PC-9 (cell line): ENCODE measurements around the gene CNOT6L. TPM values are rescaled to one million over a fixed set of nuclear protein-coding genes. Genes with fewer than 3 reads are reported as not detected.

Source experiments
- BruUV-seq: library from RNA; stranded (reverse); fragments of 400-500 nt; replicated peaks from 2 replicates; lab custom pipeline; 2021; lab: Mats Ljungman, UMichigan
- CTCF ChIA-PET: fragments of 300-600 bp; sonication (Branson Sonifier 250); formaldehyde crosslinking; loops from one replicate; lab custom pipeline; 2022; ENCODE audit warnings: antibody characterized with exemption; lab: Charles Lee
- POLR2A ChIA-PET: fragments of 300-600 bp; sonication (Branson Sonifier 250); formaldehyde crosslinking; loops from one replicate; lab custom pipeline; 2022; ENCODE audit warnings: antibody characterized with exemption; ENCODE audit not compliant: unreplicated experiment; lab: Charles Lee
- DNase-seq, 2 experiments: peaks; one replicate each; pipeline versions ENCODE4 v3.0.0 to v3.0.0-alpha.2; 2015 to 2022; ENCODE audit warnings: mixed read lengths in 1 of 2
- H2AFZ ChIP-seq: fragments of 200-600 bp; sonication (generic); 2 replicates; pipeline ENCODE4 v1.8.1; 2017; ENCODE audit warnings: antibody characterized with exemption
- H3F3A ChIP-seq: fragments of 200-600 bp; sonication (generic); 2 replicates; pipeline ENCODE4 v1.8.1; 2017; ENCODE audit warnings: antibody characterized with exemption, mild to moderate bottlenecking, low read depth; ENCODE audit not compliant: insufficient read depth
- H3K27ac ChIP-seq: fragments of 200-600 bp; sonication (generic); 2 replicates; pipeline ENCODE4 v1.6.1; 2016; ENCODE audit warnings: mixed run types
- H3K27me3 ChIP-seq: fragments of 200-600 bp; sonication (generic); 2 replicates; pipeline ENCODE4 v1.6.1; 2016; ENCODE audit warnings: low read depth, mixed run types; ENCODE audit not compliant: insufficient read depth
- H3K36me3 ChIP-seq: fragments of 200-600 bp; sonication (generic); 2 replicates; pipeline ENCODE4 v1.6.1; 2016; ENCODE audit warnings: low read depth, mixed run types
- H3K4me1 ChIP-seq: fragments of 200-600 bp; sonication (generic); replicated peaks from 2 replicates; pipeline ENCODE4 v1.6.1; 2016; ENCODE audit warnings: mixed run types; ENCODE audit not compliant: insufficient read depth
- H3K4me2 ChIP-seq: fragments of 200-600 bp; sonication (generic); 2 replicates; pipeline ENCODE4 v1.6.1; 2017; ENCODE audit warnings: mixed run types
- H3K4me3 ChIP-seq: fragments of 200-600 bp; sonication (generic); 2 replicates; pipeline ENCODE4 v1.6.1; 2016; ENCODE audit warnings: mixed run types
- H3K79me2 ChIP-seq: fragments of 200-600 bp; sonication (generic); 2 replicates; pipeline ENCODE4 v1.6.1; 2017; ENCODE audit warnings: low read depth, mixed run types
- H3K9me2 ChIP-seq: fragments of 200-600 bp; sonication (generic); 2 replicates; pipeline ENCODE4 v1.8.1; 2017; ENCODE audit warnings: mild to moderate bottlenecking; ENCODE audit not compliant: insufficient read depth
- H3K9me3 ChIP-seq: fragments of 200-600 bp; sonication (generic); 2 replicates; pipeline ENCODE4 v1.8.1; 2016; ENCODE audit warnings: low read depth; ENCODE audit not compliant: insufficient read depth
- H4K20me1 ChIP-seq: fragments of 200-600 bp; sonication (generic); 2 replicates; pipeline ENCODE4 v1.8.1; 2017; ENCODE audit not compliant: insufficient read depth
- EZH2 ChIP-seq: fragments of 200-600 bp; sonication (generic); IDR thresholded peaks from 2 replicates; pipeline ENCODE4 v1.8.0; 2017; ENCODE audit warnings: antibody characterized with exemption, low read depth
- intact Hi-C: fragments of 100-400 bp; cut with micrococcal nuclease; formaldehyde crosslinking; loops from one replicate; pipeline ENCODE4 v1.10.0; 2022; ENCODE audit not compliant: unreplicated experiment
- total RNA-seq: library from RNA; stranded (reverse); gene quantifications from 2 replicates; pipeline ENCODE4 v1.2.3, GENCODE V29; 2021
- TF ChIP-seq, protein P1 (sequence below): fragments of 200-600 bp; sonication (generic); conservative IDR thresholded peaks from 2 replicates; pipeline ENCODE4 v1.6.1; 2017; ENCODE audit warnings: mixed run types, antibody characterized with exemption, mild to moderate bottlenecking, moderate library complexity

CNOT6L gene
- total RNA-seq, 1 experiment from 2014 or later: 26.7 TPM

DNA sequence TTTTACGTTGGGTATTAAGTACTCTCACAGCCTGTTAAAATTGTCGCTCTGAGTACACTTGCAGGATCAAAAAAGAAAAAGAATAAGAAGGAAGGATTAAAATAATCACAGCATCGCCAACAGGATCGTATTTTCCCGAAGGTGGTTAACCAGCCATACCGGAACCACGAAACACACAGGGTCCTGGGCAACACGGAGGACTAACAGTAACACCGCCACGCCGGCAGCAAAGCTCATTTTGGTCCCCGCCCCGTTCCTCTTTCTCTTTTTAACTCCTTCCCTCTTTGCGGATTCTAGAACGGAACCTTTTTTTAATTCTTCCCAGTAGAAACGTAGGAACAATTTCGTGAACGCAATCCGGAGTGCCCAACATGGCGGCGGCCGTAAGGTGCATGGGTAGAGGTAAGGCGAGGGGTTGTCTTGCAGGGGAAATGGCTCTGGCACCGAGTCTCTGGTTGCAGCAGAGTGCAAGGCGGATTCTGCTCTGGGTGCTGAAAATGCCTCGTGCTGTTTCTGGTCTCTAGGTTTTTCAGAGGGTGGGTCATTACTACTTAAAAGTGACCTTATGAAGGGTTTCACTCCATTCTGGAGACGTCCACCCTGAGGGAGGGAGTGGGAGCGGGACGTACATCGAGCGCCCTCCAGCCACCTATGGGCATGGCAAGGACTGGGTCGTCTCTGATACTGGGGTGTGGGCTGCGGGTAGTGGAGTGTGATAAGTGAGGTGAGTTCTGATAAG is 43.5 kb upstream of the CNOT6L start, which contains the start of gene MRPL1:
MRPL1 (plus strand) TSS at position 353 of the 739 bp plus-strand sequence; CDS start at position 372, 19 bp downstream.
- H3K36me3 ChIP-seq: no peaks in the 10 kb centered on the region
- peak within 1 kb of the TSS; percentile 93 for H2AFZ ChIP-seq
- peaks cover 16% of the 10 kb centered on the region; the same call in 1 of the 2 replicates for H3K4me1 ChIP-seq
- no peaks in the 10 kb centered on the region for H3K27me3 ChIP-seq
- H3K27ac ChIP-seq: peak within 1 kb of the TSS; percentile 92
- no TSS peak for BruUV-seq
- H4K20me1 ChIP-seq: no peaks in the 10 kb centered on the region
- peak within 1 kb of the TSS; percentile 81 for H3K4me3 ChIP-seq
- peak within 1 kb of the TSS; percentile 77 for H3K4me2 ChIP-seq
- no peaks in the 10 kb centered on the region for H3K9me3 ChIP-seq
- peak; percentile 76 to 83 for DNase-seq
- ChIA-PET CTCF (interaction anchor here (1.0 kb wide), 1 partner anchor 45 kb away, joined by 6 read pairs; no protein-coding TSS in a partner anchor), POLR2A (interaction anchor here (0.5 to 1.0 kb wide), 6 partner anchors 30 to 698 kb away, joined by 3 to 14 read pairs (median 6); no protein-coding TSS in a partner anchor)
- peaks cover 27% of the 10 kb centered on the region for H3K79me2 ChIP-seq
- intact Hi-C loops: loop anchor here (2.0 kb wide), 1 partner anchor 44 kb away; the partner anchor contains the start of gene CNOT6L
- H3K9me2 ChIP-seq: no peaks in the 10 kb centered on the region
- no peaks in the 10 kb centered on the region for H3F3A ChIP-seq
- TF ChIP-seq, protein P1, sequence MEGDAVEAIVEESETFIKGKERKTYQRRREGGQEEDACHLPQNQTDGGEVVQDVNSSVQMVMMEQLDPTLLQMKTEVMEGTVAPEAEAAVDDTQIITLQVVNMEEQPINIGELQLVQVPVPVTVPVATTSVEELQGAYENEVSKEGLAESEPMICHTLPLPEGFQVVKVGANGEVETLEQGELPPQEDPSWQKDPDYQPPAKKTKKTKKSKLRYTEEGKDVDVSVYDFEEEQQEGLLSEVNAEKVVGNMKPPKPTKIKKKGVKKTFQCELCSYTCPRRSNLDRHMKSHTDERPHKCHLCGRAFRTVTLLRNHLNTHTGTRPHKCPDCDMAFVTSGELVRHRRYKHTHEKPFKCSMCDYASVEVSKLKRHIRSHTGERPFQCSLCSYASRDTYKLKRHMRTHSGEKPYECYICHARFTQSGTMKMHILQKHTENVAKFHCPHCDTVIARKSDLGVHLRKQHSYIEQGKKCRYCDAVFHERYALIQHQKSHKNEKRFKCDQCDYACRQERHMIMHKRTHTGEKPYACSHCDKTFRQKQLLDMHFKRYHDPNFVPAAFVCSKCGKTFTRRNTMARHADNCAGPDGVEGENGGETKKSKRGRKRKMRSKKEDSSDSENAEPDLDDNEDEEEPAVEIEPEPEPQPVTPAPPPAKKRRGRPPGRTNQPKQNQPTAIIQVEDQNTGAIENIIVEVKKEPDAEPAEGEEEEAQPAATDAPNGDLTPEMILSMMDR: no peak
- TF ChIP-seq EZH2: no peak

DNA sequence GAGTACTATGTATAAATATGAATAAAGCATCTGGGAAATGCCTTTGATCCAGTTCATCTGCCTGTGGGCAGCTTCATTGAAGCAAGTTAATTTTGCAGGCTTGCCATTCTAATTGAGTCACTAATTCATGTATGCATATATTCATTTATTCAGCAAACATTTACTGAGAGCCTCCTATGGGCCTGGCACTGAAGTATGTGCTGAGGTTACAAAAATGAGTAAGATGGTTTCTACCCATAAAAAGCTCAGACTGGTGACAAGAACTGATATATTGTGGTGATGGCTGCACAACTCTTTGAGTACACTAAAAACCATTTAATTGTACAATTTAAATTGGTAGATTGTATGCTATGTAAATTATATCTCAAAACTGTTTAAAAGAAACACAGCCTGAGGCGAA is 42.3 kb upstream of the CNOT6L start:
- Histone ChIP-seq H3K9me3 (no peaks in the 10 kb centered on the region), H3K4me3 (peak overlapping the region; percentile 81), H3K79me2 (peaks cover 24% of the 10 kb centered on the region), H2AFZ (peak overlapping the region; percentile 93), H4K20me1 (no peaks in the 10 kb centered on the region), H3K4me1 (peaks cover 16% of the 10 kb centered on the region; the same call in 1 of the 2 replicates), H3K27me3 (no peaks in the 10 kb centered on the region), H3K27ac (peak overlapping the region; percentile 92), H3F3A (no peaks in the 10 kb centered on the region), H3K4me2 (peak overlapping the region; percentile 77), H3K36me3 (no peaks in the 10 kb centered on the region), H3K9me2 (no peaks in the 10 kb centered on the region)
- no peak for DNase-seq
- TF ChIP-seq, protein P1: no peak
- TF ChIP-seq EZH2: no peak
- no TSS peak for BruUV-seq
- CTCF ChIA-PET: no interaction called here
- POLR2A ChIA-PET: no interaction called here
- intact Hi-C loops: no loop called here

DNA sequence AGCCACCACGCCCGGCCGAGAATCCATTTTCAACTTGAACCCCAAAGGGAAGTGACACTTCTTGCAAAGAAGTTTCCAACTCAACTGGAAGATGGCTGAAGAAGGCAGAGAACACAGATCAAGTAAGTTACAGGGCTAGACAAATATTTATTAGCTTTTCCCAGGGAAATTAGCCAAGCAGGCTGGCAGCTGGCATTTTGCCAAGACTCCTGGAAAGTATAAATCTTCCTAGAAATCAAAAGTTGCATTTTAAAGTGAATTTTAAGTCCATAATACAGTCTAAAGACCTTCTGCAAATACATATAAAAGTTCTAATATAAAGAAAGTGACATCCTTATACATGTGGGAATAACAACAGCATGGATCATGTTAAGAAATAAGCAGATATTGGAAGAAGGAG is 40.1 kb upstream of the CNOT6L start:
- CTCF ChIA-PET: no interaction called here
- intact Hi-C loops: no loop called here
- Histone ChIP-seq H3K9me3 (no peaks in the 10 kb centered on the region), H3F3A (no peaks in the 10 kb centered on the region), H4K20me1 (no peaks in the 10 kb centered on the region), H3K9me2 (no peaks in the 10 kb centered on the region), H3K4me3 (no peak overlapping the region), H3K4me2 (no peak overlapping the region), H3K36me3 (no peaks in the 10 kb centered on the region), H3K27me3 (no peaks in the 10 kb centered on the region), H2AFZ (no peak overlapping the region), H3K79me2 (peaks cover 14% of the 10 kb centered on the region), H3K27ac (no peak overlapping the region), H3K4me1 (peaks cover 16% of the 10 kb centered on the region; the same call in 1 of the 2 replicates)
- POLR2A ChIA-PET: interaction anchor here (0.7 kb wide), 1 partner anchor 280 kb away, joined by 3 read pairs; no protein-coding TSS in a partner anchor
- no peak for DNase-seq
- BruUV-seq: no TSS peak
- TF ChIP-seq EZH2: no peak
- TF ChIP-seq, protein P1: no peak
